Fibroblast of skin of left quadriceps (primary cell): ENCODE data around the gene PAFAH1B2.

ENCODE experiments used
- DNase-seq, 2 experiments: peaks; one replicate each; pipeline ENCODE4 v3.0.0-alpha.2; 2013; ENCODE audit warnings: low read depth in 2 of 2

PAFAH1B2 gene

GRCh38 chr11:117220999-117221774, 77.1 kb downstream of the PAFAH1B2 start:
- no peak for DNase-seq

- DNase-seq, result no peak
Measured at GRCh38 chr11:117221775-117222517, 77.9 kb downstream of the PAFAH1B2 start.

DNA sequence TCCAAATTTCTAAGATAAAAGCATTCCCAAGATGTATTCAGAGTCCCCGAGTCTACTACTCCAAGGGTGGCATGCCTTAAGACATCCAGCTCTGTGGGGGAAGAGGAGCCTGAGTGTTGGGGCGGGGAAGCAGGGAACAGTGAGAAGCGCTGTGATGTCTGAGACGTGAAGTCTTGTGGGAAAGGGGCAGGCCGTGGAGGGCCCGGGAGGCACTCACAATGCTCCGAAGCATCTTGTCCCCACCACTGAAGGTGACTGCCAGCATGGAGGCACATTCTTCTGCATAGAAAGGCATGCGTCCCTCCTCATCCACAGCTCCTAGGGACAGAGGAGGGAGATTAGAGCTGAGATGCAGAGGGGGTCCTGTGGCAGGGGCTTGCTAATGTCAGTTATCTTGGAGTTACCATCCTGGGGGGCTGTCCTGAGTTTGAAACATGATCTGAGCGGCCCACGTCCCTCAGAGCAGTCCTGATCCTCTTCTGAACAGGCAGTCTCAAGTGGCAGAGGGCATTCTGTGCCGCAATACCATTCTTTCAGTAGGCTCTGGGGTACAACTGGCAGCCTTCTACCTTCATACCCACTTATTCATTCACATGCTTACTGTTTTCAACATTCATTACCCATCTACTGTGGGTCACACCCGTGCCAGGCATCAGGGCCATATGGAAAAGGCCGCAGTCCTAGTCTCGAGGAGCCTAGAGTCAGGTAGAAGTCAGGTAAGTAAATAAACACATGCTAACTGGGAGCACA, 79.1 kb downstream of the PAFAH1B2 start:
- no peak for DNase-seq

DNA sequence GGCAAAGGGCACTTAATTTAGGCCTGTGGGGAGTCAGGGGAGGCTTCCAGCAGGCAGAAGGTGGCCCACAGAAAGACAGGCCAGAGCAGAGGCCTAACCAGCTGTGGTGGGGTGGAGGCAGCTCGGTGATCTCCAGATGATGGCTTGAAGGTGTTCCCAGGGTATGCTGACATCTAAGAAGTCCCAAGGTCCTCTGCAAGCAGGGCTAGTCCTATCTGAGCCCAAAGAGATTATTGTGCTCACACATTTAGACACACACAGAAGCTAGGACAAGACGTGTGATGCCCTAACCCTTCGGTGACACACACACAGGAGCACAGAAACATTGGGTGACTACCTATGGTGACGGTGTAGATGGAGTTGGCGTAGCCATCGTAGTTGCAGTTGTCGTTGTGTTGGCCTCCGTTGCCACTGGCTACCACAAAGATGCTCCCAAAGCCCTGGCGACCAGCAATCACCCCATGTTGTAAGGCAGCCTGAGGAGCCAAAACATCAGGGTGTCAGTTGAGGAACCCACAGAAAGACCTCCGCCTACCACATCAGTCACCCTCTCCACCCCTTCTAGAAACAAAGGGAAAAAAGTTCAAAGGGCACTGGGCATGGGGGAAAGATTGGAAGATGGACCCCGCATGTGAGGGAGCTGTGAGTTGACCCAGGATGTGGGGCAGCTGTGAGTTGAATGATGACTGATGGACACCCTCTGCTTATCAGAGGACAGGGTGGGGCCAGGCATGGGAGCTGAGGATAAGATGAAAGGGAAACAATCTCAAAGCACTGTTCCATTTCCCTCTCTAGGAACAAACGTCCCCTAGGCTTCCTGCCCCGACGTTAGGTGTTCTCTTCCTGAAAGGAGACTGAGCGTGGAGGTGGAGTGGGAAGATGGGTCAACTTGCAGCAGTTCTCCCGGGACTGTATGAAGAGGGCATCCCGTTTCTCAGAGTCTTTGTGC, 79.9 kb downstream of the PAFAH1B2 start:
- no peak for DNase-seq

DNA sequence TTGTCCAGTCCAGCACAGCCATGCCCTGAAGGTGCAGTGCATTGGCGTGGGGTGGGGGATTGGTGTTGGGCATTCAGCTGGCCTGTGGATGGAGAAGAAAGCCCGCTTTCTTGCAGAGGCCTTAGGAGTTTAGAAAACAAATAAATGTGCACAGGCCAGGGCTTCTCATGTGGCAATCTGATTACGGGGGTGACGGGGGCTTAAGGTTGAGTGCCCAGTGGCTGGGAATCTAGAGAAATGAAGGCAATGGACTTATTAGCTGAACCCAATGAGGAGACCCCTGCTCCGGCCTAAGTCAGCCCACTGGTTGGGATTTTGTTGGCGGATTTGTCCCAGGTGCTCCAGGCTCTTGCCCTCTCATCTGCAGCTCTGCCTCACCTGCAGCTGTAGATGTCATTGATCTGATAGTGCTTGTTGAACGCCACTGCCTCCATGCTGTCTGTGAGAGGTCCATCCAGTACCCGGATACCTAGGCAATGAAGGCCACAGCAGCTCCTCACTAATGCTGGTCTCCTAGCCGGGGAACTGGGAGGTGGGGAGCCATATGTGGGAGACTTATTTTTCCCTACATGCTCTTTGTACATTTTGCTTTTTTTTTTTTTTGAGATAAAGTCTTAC, 81.6 kb downstream of the PAFAH1B2 start:
- DNase-seq, result no peak
